Testis (tissue), 3 donors: ENCODE measurements around the gene WASHC2C. TPM values are rescaled to one million over a fixed set of nuclear protein-coding genes. Genes with fewer than 3 reads are reported as not detected.
"Not testable (repeated sequence)": the region's sequence is repeated elsewhere in the genome, so short reads cannot be mapped to it uniquely, and the experiment has no call there.

Experiments used
- DNase-seq: peaks from one replicate; pipeline ENCODE4 v3.0.0-alpha.2; 2019
- H3K27ac ChIP-seq, 2 donors: fragments of 200-600 bp; sonication (generic); one replicate each; pipeline ENCODE4 v1.5.1; 2019
- H3K27me3 ChIP-seq: fragments of 200-600 bp; sonication (generic); one replicate; pipeline ENCODE4 v1.5.1; 2019
- H3K36me3 ChIP-seq: fragments of 200-600 bp; sonication (generic); one replicate; pipeline ENCODE4 v1.5.1; 2017; ENCODE audit warnings: low read depth; ENCODE audit errors: missing control alignments
- H3K4me1 ChIP-seq: fragments of 200-600 bp; sonication (generic); one replicate; pipeline ENCODE4 v1.5.1; 2019
- H3K4me3 ChIP-seq, 2 donors: fragments of 200-600 bp; sonication (generic); one replicate each; pipeline ENCODE4 v1.5.1; 2017 to 2019
- H3K9me3 ChIP-seq: fragments of 200-600 bp; sonication (generic); one replicate; pipeline ENCODE4 v1.5.1; 2017
- POLR2A ChIP-seq: fragments of 450-650 bp; IDR thresholded peaks from one replicate; pipeline ENCODE4 v1.6.1; 2017; ENCODE audit warnings: antibody characterized with exemption, mild to moderate bottlenecking, moderate library complexity
- WGBS, 2 donors: methylation state at CpG; one replicate each; pipeline ENCODE4 v1.1.5; 2018; 5-methylcytosine and 5-hydroxymethylcytosine counted together
- intact Hi-C: fragments of 100-400 bp; cut with DNase I; formaldehyde crosslinking; loops from one replicate; pipeline ENCODE4 v1.15.1; 2023; ENCODE audit warnings: low total_unique reads
- polyA plus RNA-seq: library from polyadenylated mRNA; stranded (reverse); fragments of 350-450 nt; fragmentation: Illumina TruSeq; extraction: RNeasy Lipid Tissue Mini Kit (QIAGEN cat#74804); gene quantifications from one replicate; pipeline ENCODE4 v1.2.3, GENCODE V29; 2014; ENCODE audit warnings: low read depth, low replicate concordance; ENCODE audit not compliant: insufficient read depth
- small RNA-seq, 2 donors: library from RNA; depleted of rRNA; stranded (forward); fragments of <200 nt; gene quantifications; one replicate each; pipeline ENCODE3, GENCODE V24; 2016
- total RNA-seq, 2 donors: library from RNA; depleted of rRNA; stranded (reverse); fragments of >200 nt; gene quantifications; one replicate each; pipeline ENCODE4 v1.2.3, GENCODE V29; 2016
- TF ChIP-seq, protein P1 (sequence below), 3 experiments: fragments of 450-650 bp in 2 of 3; fragments of 200-600 bp in 1 of 3; sonication (generic) in 1 of 3; IDR thresholded peaks; one replicate each; pipeline ENCODE4 v1.5.1; 2016 to 2019; ENCODE audit warnings: antibody characterized with exemption in 3 of 3, mild to moderate bottlenecking in 2 of 3, moderate library complexity in 1 of 3

WASHC2C gene
- total and polyA plus RNA-seq, 3 donors from 2014 or later: 33.8 to 42.0 (median 40.1) TPM

- no peak overlapping the region for H3K4me3 ChIP-seq
- intact Hi-C loops: no loop called here
- TF ChIP-seq POLR2A: no peak
- TF ChIP-seq, protein P1, sequence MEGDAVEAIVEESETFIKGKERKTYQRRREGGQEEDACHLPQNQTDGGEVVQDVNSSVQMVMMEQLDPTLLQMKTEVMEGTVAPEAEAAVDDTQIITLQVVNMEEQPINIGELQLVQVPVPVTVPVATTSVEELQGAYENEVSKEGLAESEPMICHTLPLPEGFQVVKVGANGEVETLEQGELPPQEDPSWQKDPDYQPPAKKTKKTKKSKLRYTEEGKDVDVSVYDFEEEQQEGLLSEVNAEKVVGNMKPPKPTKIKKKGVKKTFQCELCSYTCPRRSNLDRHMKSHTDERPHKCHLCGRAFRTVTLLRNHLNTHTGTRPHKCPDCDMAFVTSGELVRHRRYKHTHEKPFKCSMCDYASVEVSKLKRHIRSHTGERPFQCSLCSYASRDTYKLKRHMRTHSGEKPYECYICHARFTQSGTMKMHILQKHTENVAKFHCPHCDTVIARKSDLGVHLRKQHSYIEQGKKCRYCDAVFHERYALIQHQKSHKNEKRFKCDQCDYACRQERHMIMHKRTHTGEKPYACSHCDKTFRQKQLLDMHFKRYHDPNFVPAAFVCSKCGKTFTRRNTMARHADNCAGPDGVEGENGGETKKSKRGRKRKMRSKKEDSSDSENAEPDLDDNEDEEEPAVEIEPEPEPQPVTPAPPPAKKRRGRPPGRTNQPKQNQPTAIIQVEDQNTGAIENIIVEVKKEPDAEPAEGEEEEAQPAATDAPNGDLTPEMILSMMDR (IDR thresholded peaks at IDR 0.05): no peak
- no peak for DNase-seq
- no peaks in the 10 kb centered on the region for H3K4me1 ChIP-seq
- H3K27me3 ChIP-seq: no peaks in the 10 kb centered on the region
- no peaks in the 10 kb centered on the region for H3K36me3 ChIP-seq
- WGBS, 2 donors: 71 to 76% methylated on average over 9 of the region's 9 CpGs
- H3K9me3 ChIP-seq: no peaks in the 10 kb centered on the region
- H3K27ac ChIP-seq: no peak overlapping the region
Measured at GRCh38 chr10:45819552-45819951, 92.5 kb downstream of the WASHC2C start.

GRCh38 chr10:45820107-45820830, 93.2 kb downstream of the WASHC2C start:
- DNase-seq, H3K4me3 ChIP-seq, H3K27me3 ChIP-seq, H3K36me3 ChIP-seq, H3K27ac ChIP-seq, intact Hi-C loops, H3K9me3 ChIP-seq, H3K4me1 ChIP-seq: not testable (repeated sequence)
- 76 to 78% methylated on average over 6 of the region's 6 CpGs for WGBS, 2 donors

DNA sequence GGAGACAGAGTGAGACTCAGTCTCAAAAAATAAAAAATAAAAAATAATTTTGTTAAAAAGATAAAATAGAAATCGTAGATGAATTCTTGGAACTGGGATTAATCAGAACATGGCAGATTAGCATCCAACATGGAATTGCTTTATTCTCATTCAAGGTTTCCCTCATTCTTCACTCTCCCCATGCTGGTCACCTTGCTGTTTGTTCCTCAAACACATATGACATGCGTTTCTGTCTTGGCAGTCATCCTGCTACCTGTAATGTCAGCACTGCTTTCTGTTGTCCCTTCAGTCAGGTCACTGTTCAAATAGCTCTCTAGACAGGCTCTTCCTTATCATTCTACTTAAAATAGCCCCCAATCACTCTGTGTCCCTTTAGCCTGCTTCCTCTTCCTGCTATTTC, 95.9 kb downstream of the WASHC2C start:
- WGBS, 2 donors: 78 to 100% methylated on average over 1 to 2 of the region's 2 CpGs
- H3K27me3 ChIP-seq, H3K9me3 ChIP-seq, H3K4me1 ChIP-seq, H3K4me3 ChIP-seq, DNase-seq, H3K36me3 ChIP-seq, intact Hi-C loops, H3K27ac ChIP-seq: not testable (repeated sequence)

Small RNAs within 50 kb of the gene (small RNA-seq; reads per million reads assigned to genes)
- 0 reads per million in 2 donors for gene AC012044.1

Other genes with a start within 250 kb of the WASHC2C start
- 100 to 1,000 TPM in 1 of 2 donors, 10 to 100 TPM in 1; 99.5 to 186 TPM for gene ZFAND4, start 54.5 kb upstream of the WASHC2C start, total RNA-seq
- gene ZFAND4, start 54.5 kb upstream of the WASHC2C start, polyA plus RNA-seq: 197 TPM
- 10 to 100 TPM; 25.7 to 42.9 TPM for gene AGAP4, start 120.2 kb downstream of the WASHC2C start, total RNA-seq
- 23.0 TPM for gene AGAP4, start 120.2 kb downstream of the WASHC2C start, polyA plus RNA-seq
- 100 to 1,000 TPM; 113 to 119 TPM for gene TIMM23, start 245.2 kb downstream of the WASHC2C start, total RNA-seq
- gene TIMM23, start 245.2 kb downstream of the WASHC2C start, polyA plus RNA-seq: 214 TPM